GM21529 (cell line): ENCODE results near the gene FTO.
A peak's percentile ranks its signal among the peaks of the same experiment; 100 is the strongest.
"Not testable (repeated sequence)": the region's sequence is repeated elsewhere in the genome, so short reads cannot be mapped to it uniquely, and the experiment has no call there.

Experiments
- ATAC-seq: cut with Tn5 transposase; IDR thresholded peaks from one replicate; pipeline ENCODE4 v1.9.1; 2021; ENCODE audit not compliant: unreplicated experiment

The FTO gene

GRCh38 chr16:53821957-53822625 is 118.1 kb downstream of the FTO start:
- no peak for ATAC-seq

DNA sequence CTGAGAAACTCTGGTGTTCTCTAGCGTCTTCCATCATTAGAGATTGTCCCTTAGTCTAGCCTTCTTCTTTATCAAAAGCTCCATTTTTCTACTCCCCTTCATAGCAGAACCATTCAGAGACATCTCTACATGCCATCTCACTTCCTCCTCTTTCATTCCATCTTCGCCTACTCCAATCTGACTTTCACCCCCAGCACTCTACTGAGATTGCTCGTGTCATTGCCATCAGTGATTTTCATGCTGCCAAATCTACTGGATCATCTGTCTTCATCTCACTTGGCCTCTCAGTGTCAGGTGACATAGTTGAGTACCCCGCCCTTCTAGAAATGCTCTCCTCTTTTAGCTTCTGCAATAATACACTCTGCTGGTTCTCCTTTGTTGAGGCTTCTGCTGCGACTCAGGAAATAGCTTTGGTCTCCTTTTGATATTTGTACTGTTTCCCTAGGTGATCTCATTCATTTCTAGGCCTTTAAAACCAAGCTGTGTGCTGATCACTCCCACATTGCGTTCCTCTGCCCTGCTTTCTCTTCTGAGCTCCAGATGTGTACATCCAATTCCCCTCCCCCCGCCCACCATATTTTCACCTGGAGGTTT is 119.1 kb downstream of the FTO start:
- no peak for ATAC-seq

DNA sequence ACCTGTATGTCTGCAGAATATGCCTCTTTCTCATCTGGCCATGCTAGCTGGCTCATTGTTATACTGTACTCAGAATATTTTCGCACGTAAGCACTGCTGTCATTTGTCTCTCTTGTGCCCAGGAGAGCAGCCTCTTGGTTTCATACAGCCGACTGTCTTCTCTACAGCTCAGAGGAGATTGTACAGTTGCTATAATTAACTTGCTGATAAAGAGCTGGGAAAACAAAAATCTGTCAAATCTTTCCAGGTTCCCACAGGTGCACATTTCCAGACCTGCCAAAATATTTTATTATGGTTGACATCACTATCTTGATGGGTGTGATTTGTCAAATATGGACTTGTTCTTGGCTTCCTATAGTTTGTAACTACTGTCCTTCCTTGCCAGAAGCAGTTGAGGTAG is 122.7 kb downstream of the FTO start:
- no peak for ATAC-seq

DNA sequence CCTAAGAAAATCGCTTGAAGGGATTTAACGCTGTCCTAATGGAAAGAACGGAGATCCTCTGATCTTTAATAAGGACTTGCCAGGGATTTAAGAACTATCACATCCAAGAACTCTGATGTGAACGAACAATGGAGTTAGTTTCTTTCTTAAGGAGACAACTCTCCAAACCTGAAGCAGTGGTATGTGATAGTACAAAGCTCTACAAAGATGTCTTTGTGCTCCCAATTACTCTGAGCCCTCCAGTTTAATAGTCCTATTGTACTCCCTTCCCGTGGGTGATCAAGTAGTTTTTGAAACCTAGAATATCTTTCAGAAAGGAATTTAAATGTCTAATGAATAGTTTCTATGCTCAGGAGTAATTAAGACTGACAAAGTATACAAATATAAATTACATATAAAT is 123.8 kb downstream of the FTO start:
- ATAC-seq: no peak

- ATAC-seq: no peak
These were observed 125.3 kb downstream of the FTO start for GRCh38 chr16:53829186-53829747.

DNA sequence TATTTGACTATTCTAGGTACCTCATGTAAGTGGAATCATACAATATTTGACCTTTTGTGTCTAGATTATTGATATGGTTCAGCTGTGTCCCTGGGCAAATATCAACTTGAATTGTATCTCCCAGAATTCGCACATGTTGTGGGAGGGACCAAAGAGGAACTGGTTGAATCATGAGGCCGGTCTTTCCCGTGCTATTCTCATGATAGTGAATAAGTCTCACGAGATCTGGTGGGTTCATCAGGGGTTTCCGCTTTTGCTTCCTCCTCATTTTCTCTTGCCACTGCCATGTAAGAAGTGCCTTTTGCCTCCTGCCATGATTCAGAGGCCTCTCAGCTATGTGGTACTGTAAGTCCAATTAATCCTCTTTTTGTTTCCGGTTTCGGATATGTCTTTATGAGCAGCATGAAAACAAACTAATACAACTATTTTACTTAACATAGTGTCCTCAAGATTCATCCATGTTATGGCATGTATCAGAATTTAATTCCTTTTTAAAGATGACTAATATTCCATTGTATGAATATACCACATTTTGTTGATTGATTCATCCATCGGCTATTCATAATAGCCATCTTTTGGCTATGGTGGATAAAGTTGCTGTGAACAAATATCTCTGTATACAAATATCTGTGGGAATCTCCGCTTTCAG is 129.1 kb downstream of the FTO start:
- ATAC-seq: no peak

- ATAC-seq: no peak
These were observed 132.2 kb downstream of the FTO start for GRCh38 chr16:53836142-53836541.

DNA sequence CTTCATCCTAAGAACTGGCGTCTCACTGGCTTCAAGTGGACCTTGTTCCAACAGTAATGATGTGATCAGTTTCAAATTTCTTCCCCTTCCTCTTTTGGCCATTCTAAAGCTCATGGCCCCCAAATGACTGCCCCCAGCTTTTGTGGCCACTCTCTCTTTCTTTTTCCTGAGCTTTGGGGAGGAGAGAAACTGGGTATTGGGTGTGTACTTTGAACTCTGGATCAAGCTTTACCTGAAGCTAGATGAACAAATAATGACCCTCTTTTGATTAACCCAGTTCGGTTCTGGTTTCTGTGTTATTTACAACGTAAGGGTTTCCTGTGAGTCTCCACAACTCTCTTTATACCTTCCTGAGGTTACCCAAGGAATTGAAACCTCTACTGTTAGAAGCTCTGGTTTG is 132.7 kb downstream of the FTO start:
- no peak for ATAC-seq

DNA sequence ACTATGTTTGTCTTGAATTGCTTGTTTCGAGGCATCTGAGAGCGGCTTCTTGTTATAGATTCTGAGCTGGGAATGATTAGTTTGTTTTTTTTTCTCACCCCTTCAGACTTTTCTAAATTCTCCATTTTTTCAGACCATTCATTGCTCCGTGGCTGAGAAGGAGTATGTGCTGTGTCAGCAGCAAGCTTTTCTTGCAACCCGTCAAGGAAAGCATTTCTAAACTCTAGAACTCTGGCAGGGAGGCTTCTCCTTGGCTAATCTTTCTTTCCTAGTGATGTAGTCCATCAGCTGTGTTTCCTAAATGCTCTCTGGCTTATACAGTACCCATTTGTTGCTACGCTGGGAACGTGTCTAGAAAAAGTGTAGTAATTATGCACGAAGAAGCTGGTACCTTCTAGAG is 133.5 kb downstream of the FTO start:
- ATAC-seq: no peak

DNA sequence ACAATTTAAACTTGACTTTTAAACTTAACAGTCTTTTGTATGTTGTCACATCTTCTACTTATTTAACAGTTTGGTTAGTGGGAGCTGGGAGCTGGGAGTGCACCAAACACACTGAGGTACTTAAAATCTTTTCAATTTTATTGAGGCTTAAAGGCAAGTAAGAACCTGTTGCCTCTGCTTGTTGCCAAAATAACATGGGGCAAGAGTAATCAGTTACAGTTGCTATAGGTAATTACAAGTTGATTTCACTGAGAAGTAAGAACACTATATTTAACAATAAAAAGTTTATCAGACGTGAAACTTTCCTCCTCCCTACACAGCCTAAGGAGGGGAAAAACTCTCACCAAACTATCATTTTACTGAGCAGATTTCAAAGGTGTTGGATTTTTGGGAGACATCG is 135.2 kb downstream of the FTO start:
- no peak for ATAC-seq

GRCh38 chr16:53840456-53840855 is 136.5 kb downstream of the FTO start:
- ATAC-seq: peak; percentile 80

GRCh38 chr16:53841884-53842283 is 137.9 kb downstream of the FTO start:
- ATAC-seq: no peak

DNA sequence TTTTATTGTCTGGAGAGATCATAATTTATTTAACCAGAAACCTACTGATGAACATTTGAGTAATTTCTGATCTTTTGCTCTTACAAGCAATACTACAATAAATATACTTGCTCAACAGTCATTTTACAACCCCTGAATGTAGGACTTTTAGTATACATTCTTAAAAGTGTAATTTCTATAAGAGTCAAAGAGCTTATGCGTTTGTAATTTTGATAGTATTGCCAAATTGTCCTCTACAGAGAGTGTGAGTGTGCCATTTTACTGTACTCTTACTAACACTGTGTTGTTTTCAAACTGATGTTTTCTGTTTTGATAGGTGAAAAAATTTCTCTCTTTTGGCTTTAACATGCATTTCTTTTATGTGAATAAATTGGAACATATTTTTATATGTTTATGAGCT is 139.1 kb downstream of the FTO start:
- ATAC-seq: no peak

DNA sequence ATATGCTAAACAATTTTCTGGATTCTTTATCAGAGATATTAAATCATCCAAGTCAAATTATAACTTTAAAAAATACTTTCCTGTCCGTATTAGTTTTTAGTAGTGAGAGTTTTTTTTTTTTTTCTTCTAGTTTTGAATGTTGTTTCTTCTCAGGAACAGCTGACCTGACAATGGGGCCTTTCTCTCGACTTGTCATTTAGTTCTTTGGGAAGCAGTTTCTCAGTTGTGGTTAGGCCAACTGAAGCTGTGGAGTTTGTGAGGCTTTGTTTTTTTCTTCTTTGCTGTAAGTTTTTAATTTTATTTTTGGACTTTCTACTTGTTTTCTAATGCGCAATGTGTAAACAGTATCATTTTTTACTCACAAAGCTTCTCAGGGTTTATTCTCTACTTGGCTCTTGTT is 140.8 kb downstream of the FTO start:
- no peak for ATAC-seq

DNA sequence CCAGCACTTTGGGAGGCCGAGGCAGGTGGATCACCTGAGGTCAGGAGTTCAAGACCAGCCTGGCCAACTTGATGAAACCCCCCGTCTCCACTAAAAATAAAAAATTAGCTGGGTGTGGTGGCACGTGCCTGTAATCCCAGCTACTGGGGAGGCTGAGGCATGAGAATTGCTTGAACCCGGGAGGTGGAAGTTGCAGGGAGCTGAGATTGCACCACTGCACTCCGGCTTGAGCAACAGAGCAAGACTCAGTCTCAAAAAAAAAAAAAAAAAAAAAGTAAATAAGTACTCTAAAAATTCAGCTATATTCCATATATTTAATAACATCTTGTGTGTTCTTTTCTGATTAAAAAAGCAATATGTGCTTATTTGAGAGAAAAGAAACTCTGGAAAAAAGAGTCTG is 142.6 kb downstream of the FTO start:
- ATAC-seq: not testable (repeated sequence)

- ATAC-seq: no peak
These were observed 143.0 kb downstream of the FTO start for GRCh38 chr16:53846971-53847370.

DNA sequence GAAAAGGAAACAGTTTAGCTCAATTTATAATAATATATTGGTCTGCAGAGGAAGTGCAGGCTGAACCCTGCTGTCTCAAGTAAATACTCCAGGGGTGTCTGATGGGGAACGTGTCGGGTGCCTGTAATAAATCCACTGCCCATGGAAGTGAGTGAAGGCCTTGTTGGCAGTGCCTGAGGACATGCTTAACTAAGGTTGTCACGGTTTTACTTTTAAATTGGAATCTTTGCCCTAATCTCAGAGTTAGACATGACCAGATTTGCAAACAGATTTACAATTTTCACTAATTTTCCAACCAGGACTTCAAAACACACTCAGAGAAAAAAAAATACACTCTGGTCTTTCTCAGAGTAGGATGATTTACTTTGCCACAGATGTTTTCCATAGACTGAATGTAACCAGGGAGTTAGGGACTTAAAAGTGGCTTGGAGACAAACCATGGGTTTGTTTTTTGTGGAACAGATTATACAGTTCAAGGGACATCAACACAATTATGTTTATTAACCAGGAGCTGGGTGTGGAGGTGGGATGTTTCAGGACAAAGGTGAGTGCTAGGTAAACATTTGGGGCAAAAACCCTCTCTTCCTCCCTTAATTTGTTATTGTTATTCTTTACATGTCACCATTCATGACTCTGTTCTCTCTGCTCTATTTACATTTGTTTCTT is 144.5 kb downstream of the FTO start:
- no peak for ATAC-seq

GRCh38 chr16:53848950-53849349 is 145.0 kb downstream of the FTO start:
- ATAC-seq: no peak

DNA sequence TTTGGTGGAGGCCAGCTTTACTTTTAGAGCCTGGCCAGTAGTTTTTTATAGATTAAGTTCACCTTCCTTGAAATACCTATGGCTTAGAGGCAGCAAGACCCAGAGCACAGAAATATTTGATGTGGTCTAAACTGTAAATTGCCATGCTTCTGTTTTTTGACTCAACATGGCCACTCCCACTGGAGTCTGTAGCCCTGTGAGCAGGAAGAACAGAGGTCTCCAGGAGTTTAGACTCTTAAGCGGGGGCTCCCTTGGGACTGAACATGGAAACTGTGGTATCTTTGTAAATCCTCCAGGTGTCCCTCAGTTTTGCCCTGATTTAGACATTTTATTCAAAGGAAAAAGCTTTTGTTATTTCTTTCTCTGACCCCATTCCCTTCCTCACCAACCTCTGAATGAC is 145.6 kb downstream of the FTO start:
- ATAC-seq: peak; percentile 34

DNA sequence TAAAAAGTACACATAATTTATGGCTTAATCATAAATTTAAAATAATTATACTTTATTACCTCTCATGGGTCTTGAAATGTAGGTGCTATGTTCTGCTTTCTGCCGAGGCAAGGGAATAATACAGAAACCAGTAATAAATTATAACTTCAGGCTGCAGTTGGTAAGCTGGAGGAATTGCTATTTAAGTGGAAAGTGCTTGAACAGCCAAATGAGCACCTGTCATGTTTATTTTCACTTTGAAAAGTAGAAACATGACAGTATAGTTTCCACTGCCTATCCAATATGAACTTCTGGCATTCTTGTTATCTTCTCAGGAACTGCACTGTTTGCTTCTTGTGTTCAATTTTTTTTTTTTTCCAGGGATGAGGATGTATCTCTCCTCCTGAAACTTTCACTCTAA is 146.0 kb downstream of the FTO start:
- ATAC-seq: peak; percentile 51

- no peak for ATAC-seq
These were observed 148.7 kb downstream of the FTO start for GRCh38 chr16:53852678-53853077.

- no peak for ATAC-seq
These were observed 151.1 kb downstream of the FTO start for GRCh38 chr16:53855056-53855455.
